Measurements from ENCODE around the gene MOB4. TPM values are rescaled to one million over a fixed set of nuclear protein-coding genes. Genes with fewer than 3 reads are reported as not detected.

MOB4 gene
- total and polyA plus RNA-seq, 2 donors (not counting 1 experiment from before 2014, with no cell fraction given), result 12.6 to 20.8 TPM

- Mint-ChIP-seq H3K9me3 (ENCODE audit: insufficient read depth) (peaks cover 4% of the 10 kb centered on the region), H3K4me3 (no peak overlapping the region), H3K27ac (no peak overlapping the region), H3K4me1 (peaks cover 1% of the 10 kb centered on the region), H3K27me3 (no peaks in the 10 kb centered on the region)
- ChIA-PET CTCF (no interaction called here), POLR2A (no interaction called here)
- Histone ChIP-seq H3K4me2 (replicated peaks; ENCODE audit: low read depth, low read length, poor library complexity, severe bottlenecking) (no peak overlapping the region), H2AFZ (ENCODE audit: insufficient read depth, low read depth, low read length, poor library complexity, severe bottlenecking) (no peak overlapping the region), H3K4me1 (ENCODE audit: control insufficient read depth in 2 of 2, insufficient read depth in 2 of 2, low read length in 2 of 2) (no peaks in the 10 kb centered on the region), H3K36me3 (replicated peaks in 1 of 2; ENCODE audit: control extremely low read depth in 1 of 2, control insufficient read depth in 1 of 2, extremely low read depth in 1 of 2, insufficient read depth in 2 of 2, low read length in 1 of 2) (peaks cover 0 to 3% of the 10 kb centered on the region in 2 experiments), H3K4me3 (ENCODE audit: control extremely low read depth in 1 of 5, extremely low read depth in 1 of 5, insufficient read depth in 1 of 5, low read depth in 2 of 5, low read length in 4 of 5) (no peak overlapping the region), H3K27me3 (replicated peaks in 1 of 4; ENCODE audit: control extremely low read depth in 1 of 4, control insufficient read depth in 3 of 4, insufficient read depth in 4 of 4, low read length in 3 of 4) (no peaks in the 10 kb centered on the region), H4K20me1 (ENCODE audit: control insufficient read depth, insufficient read depth, low read length, poor library complexity, severe bottlenecking) (no peaks in the 10 kb centered on the region), H3K27ac (ENCODE audit: low read length in 2 of 2) (no peak overlapping the region), H3K9me3 (ENCODE audit: control extremely low read depth in 1 of 3, control insufficient read depth in 2 of 3, insufficient read depth in 1 of 3, low read length in 2 of 3) (no peaks in the 10 kb centered on the region), H3K79me2 (ENCODE audit: control insufficient read depth, insufficient read depth, low read length) (no peaks in the 10 kb centered on the region), H3K9ac (ENCODE audit: low read length) (no peak overlapping the region)
- no peak for DNase-seq
- intact Hi-C loops (cut with micrococcal nuclease), result no loop called here
- 100% methylated on average over 4 of the region's 9 CpGs for WGBS (ENCODE audit: insufficient coverage)
- ATAC-seq (ENCODE audit: low read depth), result no peak
- TF ChIP-seq EZH2 (IDR thresholded peaks at IDR 0.05; ENCODE audit: borderline replicate concordance, insufficient read depth, low read depth, low read length, poor library complexity, severe bottlenecking) (no peak), CTCF (IDR thresholded peaks at IDR 0.05) (no peak)
Observed at GRCh38 chr2:197560146-197560665, 44.3 kb downstream of the MOB4 start.

GRCh38 chr2:197571627-197572271, 55.9 kb downstream of the MOB4 start:
- H3K4me3 ChIP-seq (ENCODE audit: control extremely low read depth in 1 of 5, extremely low read depth in 1 of 5, insufficient read depth in 1 of 5, low read depth in 2 of 5, low read length in 4 of 5), result no peak overlapping the region
- DNase-seq, result no peak
- H3K4me1 Mint-ChIP-seq, result no peaks in the 10 kb centered on the region
- H3K36me3 ChIP-seq (replicated peaks in 1 of 2; ENCODE audit: control extremely low read depth in 1 of 2, control insufficient read depth in 1 of 2, extremely low read depth in 1 of 2, insufficient read depth in 2 of 2, low read length in 1 of 2), result no peaks in the 10 kb centered on the region
- no peak for ATAC-seq (ENCODE audit: low read depth)
- H3K4me2 ChIP-seq (replicated peaks; ENCODE audit: low read depth, low read length, poor library complexity, severe bottlenecking), result no peak overlapping the region
- H3K27ac ChIP-seq (ENCODE audit: low read length in 2 of 2), result no peak overlapping the region
- no peak overlapping the region for H3K4me3 Mint-ChIP-seq
- no peaks in the 10 kb centered on the region for H3K4me1 ChIP-seq (ENCODE audit: control insufficient read depth in 2 of 2, insufficient read depth in 2 of 2, low read length in 2 of 2)
- H3K27ac Mint-ChIP-seq, result no peak overlapping the region
- CTCF ChIA-PET, result no interaction called here
- H3K27me3 Mint-ChIP-seq, result no peaks in the 10 kb centered on the region
- peaks cover 0 to 13% (median 11%) of the 10 kb centered on the region in 3 donors for H3K9me3 ChIP-seq (ENCODE audit: control extremely low read depth in 1 of 3, control insufficient read depth in 2 of 3, insufficient read depth in 1 of 3, low read length in 2 of 3)
- H3K79me2 ChIP-seq (ENCODE audit: control insufficient read depth, insufficient read depth, low read length), result no peaks in the 10 kb centered on the region
- WGBS (ENCODE audit: insufficient coverage), result over 99% methylated on average over 9 of the region's 10 CpGs
- intact Hi-C loops (cut with micrococcal nuclease), result no loop called here
- H2AFZ ChIP-seq (ENCODE audit: insufficient read depth, low read depth, low read length, poor library complexity, severe bottlenecking), result no peak overlapping the region
- H4K20me1 ChIP-seq (ENCODE audit: control insufficient read depth, insufficient read depth, low read length, poor library complexity, severe bottlenecking), result no peaks in the 10 kb centered on the region
- POLR2A ChIA-PET, result no interaction called here
- no peak overlapping the region for H3K9ac ChIP-seq (ENCODE audit: low read length)
- no peak for TF ChIP-seq CTCF (IDR thresholded peaks at IDR 0.05)
- TF ChIP-seq EZH2 (IDR thresholded peaks at IDR 0.05; ENCODE audit: borderline replicate concordance, insufficient read depth, low read depth, low read length, poor library complexity, severe bottlenecking), result no peak
- H3K27me3 ChIP-seq (replicated peaks in 1 of 4; ENCODE audit: control extremely low read depth in 1 of 4, control insufficient read depth in 3 of 4, insufficient read depth in 4 of 4, low read length in 3 of 4), result no peaks in the 10 kb centered on the region
- peaks cover 5% of the 10 kb centered on the region for H3K9me3 Mint-ChIP-seq (ENCODE audit: insufficient read depth)
